DMS53 treated with DMSO at 0.1 percent for 48 hours (cell line): ENCODE data around the gene NALCN.

Experiments used
- DNase-seq: peaks from one replicate; lab custom pipeline; 2025; ENCODE audit not compliant: unreplicated experiment; lab: John Stamatoyannopoulos, UW

Gene NALCN

DNA sequence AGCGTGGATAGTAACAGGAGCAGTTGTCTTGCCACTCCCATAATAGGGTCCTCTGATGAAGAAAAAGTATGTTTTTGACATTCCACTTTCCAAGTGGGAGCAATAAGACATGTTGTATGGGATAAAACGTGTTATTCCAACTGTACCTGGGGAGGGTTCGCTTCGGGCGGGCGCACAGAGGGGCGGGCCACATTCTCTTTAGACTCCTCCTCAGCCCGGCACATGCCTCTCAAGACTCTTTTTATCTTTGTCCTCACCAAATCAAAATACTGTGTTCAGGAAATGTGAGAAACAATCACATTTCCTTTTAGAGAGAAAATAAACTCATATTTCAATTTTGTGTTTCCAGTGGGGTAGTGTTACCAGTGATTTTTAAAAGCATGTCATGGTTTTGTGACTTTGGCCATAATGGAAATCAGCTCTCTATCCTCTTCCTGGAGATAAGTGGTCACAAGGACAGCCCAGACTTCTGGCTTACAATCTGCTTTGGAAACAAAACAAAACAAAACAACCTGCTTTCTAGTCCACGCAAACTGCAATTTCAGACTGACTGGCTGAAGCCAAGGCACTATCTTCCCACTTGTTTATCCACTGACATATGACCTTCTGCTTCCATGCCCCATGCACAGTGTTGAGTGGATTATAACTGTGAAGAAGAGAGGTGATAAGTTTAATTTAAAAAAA is 276.1 kb downstream of the NALCN start:
- no peak for DNase-seq

DNA sequence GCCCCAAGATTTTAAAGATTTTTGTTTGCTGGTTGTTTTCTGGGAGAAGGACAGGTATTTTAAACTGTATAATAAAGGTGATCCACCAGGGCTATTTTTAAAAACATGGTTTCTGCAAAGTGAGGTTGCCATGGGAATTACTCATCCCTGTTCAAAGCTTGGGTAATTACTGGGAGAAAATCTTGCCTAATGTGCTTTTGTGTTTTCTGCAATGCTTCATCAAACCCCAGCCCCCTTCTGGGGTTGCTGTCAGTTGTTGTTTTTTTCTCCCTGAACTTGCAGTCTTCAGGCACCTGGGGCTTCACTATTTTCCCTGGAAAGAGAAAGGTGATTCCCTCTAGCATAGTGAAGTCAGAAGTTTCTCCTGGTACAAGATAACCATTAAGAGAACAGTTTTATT is 277.2 kb downstream of the NALCN start:
- DNase-seq = no peak

DNA sequence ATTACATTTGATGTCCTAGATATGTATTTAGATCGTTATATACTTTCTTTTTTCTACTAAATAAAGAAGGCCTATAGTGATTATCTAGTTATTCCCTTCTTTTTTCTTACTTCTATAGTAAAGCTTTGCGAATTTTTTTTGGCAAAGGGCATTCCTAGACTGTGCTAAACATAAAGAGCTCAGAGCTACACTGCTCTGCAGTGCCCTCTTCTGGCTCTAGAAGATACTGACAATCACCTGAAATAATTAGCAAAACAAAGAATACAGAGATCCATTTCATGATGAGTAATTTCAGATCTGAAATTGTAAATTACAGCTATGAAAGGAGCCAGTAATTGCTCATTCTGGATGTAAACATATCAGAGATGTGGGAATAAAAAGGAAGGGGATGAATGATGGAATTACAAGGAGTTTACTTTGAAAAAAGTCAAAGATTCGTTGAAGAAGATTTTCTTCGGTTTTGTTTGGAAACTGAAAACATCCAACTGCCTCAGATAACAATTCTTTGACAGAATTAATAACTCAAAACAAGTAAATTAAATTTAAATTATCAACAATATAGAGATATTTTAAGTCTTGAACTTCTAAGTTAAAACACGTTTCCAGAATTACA is 288.5 kb downstream of the NALCN start:
- DNase-seq = no peak

DNA sequence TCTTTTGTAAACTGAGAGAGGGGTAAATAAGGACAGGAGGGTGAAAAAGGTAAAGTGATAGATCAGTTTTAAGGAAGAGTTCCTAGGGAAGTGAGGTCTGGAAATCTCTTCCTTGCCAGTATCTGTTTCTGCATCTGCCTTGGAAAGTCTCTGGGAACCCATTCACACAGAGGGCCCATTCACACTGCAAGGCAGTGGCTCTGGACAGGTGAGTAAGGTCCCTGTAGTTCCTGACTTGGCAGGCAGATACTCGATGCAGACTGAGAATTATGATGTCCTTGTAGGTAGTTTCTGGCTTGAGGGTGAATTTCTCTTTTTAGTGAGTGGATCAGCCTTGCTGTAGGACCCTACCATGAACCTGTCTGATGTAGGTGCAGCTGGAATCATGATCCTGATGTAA is 293.3 kb downstream of the NALCN start:
- no peak for DNase-seq

- no peak for DNase-seq
Observed at GRCh38 chr13:101121608-101122007, 294.7 kb downstream of the NALCN start.

GRCh38 chr13:101120007-101120406 is 296.3 kb downstream of the NALCN start:
- DNase-seq = no peak

GRCh38 chr13:101116826-101117225 is 299.5 kb downstream of the NALCN start:
- no peak for DNase-seq

DNA sequence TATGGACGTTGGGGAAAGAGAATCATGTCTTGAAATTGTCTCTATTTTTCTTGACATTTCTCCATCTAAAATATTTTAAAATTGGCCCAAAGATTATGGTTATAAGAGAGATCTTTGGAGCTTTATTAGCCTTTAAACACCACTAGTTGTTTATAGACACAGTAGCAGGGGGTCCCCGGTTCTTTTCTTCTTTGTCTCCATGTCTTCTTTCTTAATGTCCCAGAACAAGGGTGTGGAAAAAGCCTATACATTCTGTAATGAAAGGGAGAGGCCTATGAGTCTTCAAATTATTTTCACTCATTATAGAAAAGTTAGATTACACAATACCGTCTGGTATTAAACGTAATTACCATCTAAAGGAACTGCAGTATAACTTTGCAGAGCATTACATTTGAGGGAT is 300.0 kb downstream of the NALCN start:
- DNase-seq = no peak

- DNase-seq = no peak
Observed at GRCh38 chr13:101115762-101116171, 300.5 kb downstream of the NALCN start.

DNA sequence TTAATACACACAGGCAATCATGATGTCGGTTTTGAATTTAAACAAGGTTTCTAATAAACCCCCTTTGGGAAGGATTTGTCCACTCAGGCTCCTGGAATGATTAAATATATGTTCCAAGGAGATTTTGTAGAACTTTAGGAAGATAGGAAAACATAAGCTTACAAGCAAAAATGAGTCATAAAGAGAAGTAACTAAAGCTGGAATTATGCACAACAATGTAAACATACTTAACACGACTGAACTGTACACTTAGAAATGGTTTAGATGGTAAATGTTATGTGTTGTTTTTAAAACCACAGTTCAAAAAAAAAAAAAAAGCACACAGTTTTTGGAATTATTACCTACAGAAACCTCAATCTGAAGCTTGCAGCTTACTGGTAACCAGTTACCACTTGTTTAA is 304.4 kb downstream of the NALCN start:
- no peak for DNase-seq

GRCh38 chr13:101109005-101109404 is 307.3 kb downstream of the NALCN start:
- no peak for DNase-seq

GRCh38 chr13:101098873-101099272 is 317.4 kb downstream of the NALCN start:
- DNase-seq = no peak

GRCh38 chr13:101092985-101093384 is 323.3 kb downstream of the NALCN start:
- DNase-seq = no peak

DNA sequence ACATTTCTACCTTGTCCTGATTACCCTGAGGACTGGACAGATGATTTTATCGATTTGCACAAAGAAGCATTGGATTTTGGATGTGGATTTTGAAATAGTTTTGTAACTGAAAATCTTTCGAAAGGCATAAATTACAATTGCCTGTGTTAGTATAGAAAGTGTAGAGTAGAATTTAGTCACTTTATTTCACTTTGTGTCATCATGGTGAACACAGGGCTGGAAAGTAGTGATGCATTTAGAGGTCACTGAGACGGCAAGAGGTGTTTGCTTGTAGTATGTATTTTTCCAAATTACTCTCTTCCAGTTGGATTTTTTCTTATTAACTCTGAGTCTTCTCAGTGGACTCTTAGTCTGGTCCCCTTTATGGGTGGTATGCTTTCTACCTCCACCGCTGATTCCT is 326.0 kb downstream of the NALCN start:
- no peak for DNase-seq

DNA sequence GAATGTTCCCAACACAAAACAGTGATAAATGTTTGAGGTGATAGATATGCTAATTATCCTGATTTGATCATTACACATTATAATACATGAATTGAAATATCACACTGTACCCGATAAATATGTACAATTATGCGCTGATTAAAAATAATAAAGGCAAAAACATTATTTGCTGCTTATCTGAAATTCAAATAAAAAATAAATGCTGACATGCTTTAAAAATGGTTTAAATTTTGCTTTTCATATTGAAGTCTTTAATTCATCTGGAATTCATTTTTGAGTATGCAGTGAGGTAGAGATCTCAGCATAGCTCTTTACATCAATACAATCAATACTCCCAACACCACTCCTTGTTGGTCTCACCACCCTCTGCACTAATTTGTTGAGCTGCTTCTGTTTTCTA is 330.8 kb downstream of the NALCN start:
- DNase-seq = no peak

- DNase-seq = no peak
Observed at GRCh38 chr13:101082441-101082840, 333.9 kb downstream of the NALCN start.

DNA sequence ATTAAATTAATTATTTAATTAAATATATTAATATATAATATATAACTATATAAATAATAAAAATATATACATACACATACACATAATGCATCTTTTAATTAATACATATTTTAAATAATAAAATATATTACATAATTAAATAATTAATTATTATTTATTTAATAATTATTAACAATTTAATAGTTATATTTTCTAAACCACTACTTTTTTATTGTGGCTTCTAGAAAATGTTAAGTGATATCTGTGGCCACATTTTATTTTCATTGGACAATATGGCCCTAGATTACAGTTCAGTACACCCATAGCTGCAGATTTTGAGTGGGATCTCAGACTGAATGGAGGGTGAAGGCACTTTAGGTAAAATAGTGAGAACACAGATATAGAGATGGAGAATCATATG is 335.7 kb downstream of the NALCN start:
- DNase-seq = no peak

DNA sequence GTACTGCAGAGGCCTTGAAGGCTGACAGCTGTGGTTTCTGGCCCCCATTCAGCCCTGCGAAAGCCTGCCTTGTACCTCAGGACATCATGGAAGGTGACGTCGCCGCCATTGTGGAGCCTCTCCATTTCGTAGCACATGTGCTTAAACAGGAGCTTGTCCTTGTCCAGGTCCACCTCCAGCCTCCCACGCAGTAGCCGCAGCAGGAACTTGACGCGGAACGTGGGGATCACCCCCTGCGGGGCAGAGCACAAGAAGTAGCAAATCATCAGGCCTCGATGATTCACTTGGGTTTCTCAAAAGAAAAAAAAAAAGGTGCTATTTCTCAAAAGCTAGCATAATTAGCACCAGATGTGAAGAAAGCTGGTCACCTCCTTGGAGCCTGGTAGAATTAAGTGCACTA is 351.0 kb downstream of the NALCN start:
- DNase-seq = no peak

GRCh38 chr13:101059793-101060192 is 356.5 kb downstream of the NALCN start:
- DNase-seq = no peak

- DNase-seq = no peak
Observed at GRCh38 chr13:101058841-101059240, 357.5 kb downstream of the NALCN start.

GRCh38 chr13:101053301-101054093 is 362.8 kb downstream of the NALCN start:
- no peak for DNase-seq

DNA sequence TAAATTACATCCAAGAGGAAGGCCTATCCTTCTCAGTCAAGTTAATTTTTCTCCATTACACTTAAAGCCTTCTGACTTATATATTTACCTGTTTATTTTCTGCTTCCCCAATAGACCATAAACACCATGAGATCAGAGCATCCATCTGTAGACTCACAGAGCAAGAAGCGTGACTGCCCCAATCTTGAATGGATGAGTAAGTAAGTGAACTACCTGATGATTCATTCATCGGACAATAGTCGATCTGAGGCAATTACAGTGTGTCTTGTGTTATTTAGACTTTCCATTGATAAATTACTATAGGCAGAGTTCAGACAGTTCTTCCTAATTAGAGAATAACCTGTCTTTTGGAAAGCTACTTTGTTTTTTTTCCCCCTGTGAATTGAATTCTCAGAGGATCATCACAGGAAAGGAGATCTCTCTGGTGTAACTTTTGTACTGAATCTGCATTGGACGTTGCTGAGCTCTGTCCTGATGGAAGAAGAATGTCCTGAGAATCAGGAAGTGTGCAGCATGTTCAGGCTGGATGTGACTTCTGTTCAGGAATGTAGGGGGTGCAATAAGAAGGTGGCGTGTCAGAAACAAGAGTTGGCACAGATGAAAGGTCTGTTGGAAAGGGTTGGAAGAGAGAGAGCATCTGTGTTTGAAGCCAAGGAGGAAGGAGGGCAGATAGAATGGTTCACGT is 367.0 kb downstream of the NALCN start:
- no peak for DNase-seq
